HEK293 (cell line): ENCODE data around the gene ST7.

Experiments
- CTCF ChIP-seq: fragments of 450-650 bp; formaldehyde crosslinking; IDR thresholded peaks from 2 replicates; pipeline ENCODE4 v1.5.1; 2016; ENCODE audit warnings: missing biosample characterization, missing genetic modification characterization
- ZNF274 ChIP-seq, 2 experiments: fragments of 200-500 bp in 1 of 2; fragments of 450-650 bp in 1 of 2; sonication (Bioruptor generic) in 1 of 2; formaldehyde crosslinking in 1 of 2; IDR thresholded peaks; 2 replicates each; pipeline versions ENCODE4 v1.5.1 to v1.6.1; 2014 to 2016; ENCODE audit warnings: borderline replicate concordance in 1 of 2, inconsistent platforms in 1 of 2, low read length in 1 of 2, missing biosample characterization in 1 of 2, missing genetic modification characterization in 1 of 2
- ZNF398 ChIP-seq: fragments of 450-650 bp; formaldehyde crosslinking; IDR thresholded peaks from 2 replicates; pipeline ENCODE4 v1.5.1; 2017; ENCODE audit warnings: missing biosample characterization, missing genetic modification characterization

- TF ChIP-seq ZNF398 (no peak), CTCF (tag by site-specific recombination) (no peak), ZNF274 (IDR thresholded peaks at IDR 0.05; ENCODE audit: low read length) (no peak), ZNF274 (tag by site-specific recombination; IDR thresholded peaks at IDR 0.05; ENCODE audit: borderline replicate concordance) (no peak)
Measured at GRCh38 chr7:117171106-117171505, 217.8 kb downstream of the ST7 start.
